ENCODE measurements around the gene BBS1.

GRCh38 chr11:66478729-66479393, 31.6 kb upstream of the BBS1 start:
- TF ChIP-seq POLR2A (IDR thresholded peaks at IDR 0.05; ENCODE audit: low read depth, low read length) (no peak), TAF1 (IDR thresholded peaks at IDR 0.05; ENCODE audit: borderline replicate concordance, low read depth, low read length) (no peak)

Measured in GM12892 (cell line).